ENCODE results near the gene THRSP. TPM values are rescaled to one million over a fixed set of nuclear protein-coding genes. Genes with fewer than 3 reads are reported as not detected.

The THRSP gene
- total and polyA plus RNA-seq, 2 experiments from 2014 or later, result not detected

DNA sequence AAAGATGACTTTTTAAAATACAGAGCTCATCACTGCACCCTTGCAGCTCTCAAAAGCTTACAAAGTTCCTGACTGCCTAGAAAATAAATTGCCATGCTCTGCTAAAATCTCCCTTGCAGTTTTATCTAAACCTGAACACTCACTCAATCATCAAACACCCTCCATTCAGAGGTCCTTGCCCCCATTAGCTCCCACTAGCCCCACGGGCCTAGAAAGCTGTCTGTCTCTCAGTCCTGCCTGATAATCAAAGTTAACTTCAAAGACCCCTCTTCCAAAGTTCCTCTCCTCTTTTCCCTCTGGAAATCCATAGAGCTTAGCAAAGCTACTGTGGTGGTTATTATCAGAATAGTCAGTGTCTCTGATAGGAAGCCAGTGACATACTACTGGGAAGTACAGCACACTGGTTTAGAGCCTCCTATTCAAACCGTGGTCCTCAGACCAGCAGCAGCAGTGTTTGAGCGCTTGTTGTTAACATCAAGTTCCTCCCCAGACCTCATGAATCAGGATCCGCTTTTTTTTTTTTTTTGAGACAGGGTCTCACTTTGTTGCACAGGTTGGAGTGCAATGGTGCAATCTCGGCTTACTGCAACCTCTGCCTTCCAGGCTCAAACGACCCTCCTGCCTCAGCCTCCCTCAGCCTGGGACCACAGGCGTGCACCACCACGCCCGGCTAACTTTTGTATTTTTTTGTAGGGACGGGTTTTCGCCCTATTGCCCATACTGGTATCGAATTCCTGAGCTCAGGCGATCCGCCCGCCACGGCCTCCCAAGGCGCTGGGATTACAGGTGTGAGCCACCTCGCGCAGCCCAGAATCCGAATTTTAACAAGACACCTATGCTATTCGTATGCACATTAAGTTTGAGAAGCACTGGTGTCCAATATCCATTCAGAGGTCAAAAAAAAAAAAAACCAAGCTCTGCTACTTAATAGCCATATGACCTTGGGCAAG lies 14.8 kb downstream of the THRSP start (continued):
- TF ChIP-seq CREB1 (CRISPR knock-in tag; IDR thresholded peaks at IDR 0.05; ENCODE audit: low read depth), result no peak
- TF ChIP-seq EZH2 (IDR thresholded peaks at IDR 0.05; ENCODE audit: low read depth, unreplicated experiment), result no peak
- TF ChIP-seq, protein P1, sequence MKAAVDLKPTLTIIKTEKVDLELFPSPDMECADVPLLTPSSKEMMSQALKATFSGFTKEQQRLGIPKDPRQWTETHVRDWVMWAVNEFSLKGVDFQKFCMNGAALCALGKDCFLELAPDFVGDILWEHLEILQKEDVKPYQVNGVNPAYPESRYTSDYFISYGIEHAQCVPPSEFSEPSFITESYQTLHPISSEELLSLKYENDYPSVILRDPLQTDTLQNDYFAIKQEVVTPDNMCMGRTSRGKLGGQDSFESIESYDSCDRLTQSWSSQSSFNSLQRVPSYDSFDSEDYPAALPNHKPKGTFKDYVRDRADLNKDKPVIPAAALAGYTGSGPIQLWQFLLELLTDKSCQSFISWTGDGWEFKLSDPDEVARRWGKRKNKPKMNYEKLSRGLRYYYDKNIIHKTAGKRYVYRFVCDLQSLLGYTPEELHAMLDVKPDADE (IDR thresholded peaks at IDR 0.05), result no peak
- TF ChIP-seq POLR2AphosphoS5 (IDR thresholded peaks at IDR 0.05; ENCODE audit: low read depth), result no peak
- TF ChIP-seq STAT1 (IDR thresholded peaks at IDR 0.05; ENCODE audit: unreplicated experiment), result no peak

DNA sequence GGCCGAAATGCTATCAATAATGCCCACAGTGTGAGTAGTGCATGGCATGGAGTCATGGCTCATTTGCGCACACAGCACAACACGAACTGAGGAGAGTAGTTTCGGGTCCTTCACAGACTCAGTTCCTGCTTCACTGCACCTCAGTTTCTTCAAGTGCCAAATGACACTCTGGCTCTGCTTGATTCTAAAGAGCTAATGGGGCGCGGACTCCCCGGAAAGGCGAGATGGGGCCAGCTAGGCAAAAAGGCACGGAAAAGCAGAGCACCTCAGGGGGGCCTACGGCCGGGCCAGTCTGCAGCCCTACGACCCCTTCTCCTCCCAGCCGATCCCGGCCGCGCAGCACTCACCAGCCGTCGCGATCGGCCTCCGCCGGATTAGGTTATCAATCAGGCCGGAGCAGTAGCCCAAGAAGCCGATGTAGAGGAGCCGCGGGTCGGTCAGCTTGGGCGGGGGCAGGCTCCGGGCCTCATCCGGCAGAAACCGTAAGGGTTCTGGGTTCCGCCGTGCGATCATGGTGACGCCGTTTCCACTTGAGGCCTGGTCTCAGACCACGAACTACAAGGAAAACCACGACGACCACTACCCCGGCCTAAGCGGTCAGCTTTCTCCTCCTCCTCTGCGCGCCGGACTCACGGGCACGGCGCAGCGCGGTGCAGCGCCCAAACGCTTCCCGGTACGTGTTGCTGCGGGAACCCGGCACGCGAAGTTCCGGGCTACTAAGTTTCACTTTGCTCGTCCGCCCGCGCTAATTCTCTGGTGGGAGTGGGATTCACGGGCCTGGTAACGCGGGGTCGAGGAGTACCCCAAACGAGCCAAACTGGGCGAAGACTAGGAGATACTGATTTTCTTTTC lies 15.8 kb downstream of the THRSP start, which contains the start of gene NDUFC2:
Gene NDUFC2 (minus strand): TSS at position 631 of the 852 bp plus-strand sequence. CDS start 118 bp downstream, at position 513.
- Histone ChIP-seq H3K27me3 (ENCODE audit: insufficient read depth) (no peaks in the 10 kb centered on the region), H3K9me2 (ENCODE audit: insufficient read depth) (0 out of 2 replicates have a peak, but pooled peaks cover 4% of the 10 kb centered on the region), H4K20me1 (replicated peaks; ENCODE audit: insufficient read depth) (peaks cover 27% of the 10 kb centered on the region), H3K79me2 (replicated peaks; ENCODE audit: insufficient read depth) (peaks cover 51% of the 10 kb centered on the region), H3K4me3 (peak within 1 kb of the TSS; percentile 92), H3K36me3 (ENCODE audit: insufficient read depth) (no peaks in the 10 kb centered on the region), H3F3A (replicated peaks; ENCODE audit: low read depth) (0 out of 2 replicates have a peak, but pooled peaks cover 8% of the 10 kb centered on the region), H2AFZ (peak within 1 kb of the TSS; percentile 92), H3K4me1 (ENCODE audit: insufficient read depth) (peaks cover 3% of the 10 kb centered on the region; the same call in 1 of the 2 replicates), H3K4me2 (peak within 1 kb of the TSS; percentile 100), H3K27ac (ENCODE audit: low read depth) (peak within 1 kb of the TSS; percentile 89)
- H3K4me1 Mint-ChIP-seq, result peaks cover 9% of the 10 kb centered on the region
- DNase-seq (ENCODE audit: low spot score), result peak; percentile 86
- peak within 1 kb of the TSS; percentile 92 for H3K4me3 Mint-ChIP-seq
- H3K36me3 Mint-ChIP-seq (ENCODE audit: low read depth), result peaks cover 2% of the 10 kb centered on the region; the same call in 1 of the 3 replicates
- no peaks in the 10 kb centered on the region for H3K27me3 Mint-ChIP-seq (ENCODE audit: insufficient read depth, low read depth, poor library complexity)
- peak; percentile 93 for ATAC-seq
- H3K9me3 Mint-ChIP-seq, result no peaks in the 10 kb centered on the region
- TF ChIP-seq POLR2AphosphoS5 (IDR thresholded peaks at IDR 0.05; ENCODE audit: low read depth) (peak; percentile 96), CREB1 (CRISPR knock-in tag; IDR thresholded peaks at IDR 0.05; ENCODE audit: low read depth) (peak; percentile 78), ZNF114 (CRISPR knock-in tag; IDR thresholded peaks at IDR 0.05) (peak; percentile 79; the same call in 1 of the 2 replicates), JUNB (IDR thresholded peaks at IDR 0.05; ENCODE audit: unreplicated experiment) (no peak)
- TF ChIP-seq, protein P2, sequence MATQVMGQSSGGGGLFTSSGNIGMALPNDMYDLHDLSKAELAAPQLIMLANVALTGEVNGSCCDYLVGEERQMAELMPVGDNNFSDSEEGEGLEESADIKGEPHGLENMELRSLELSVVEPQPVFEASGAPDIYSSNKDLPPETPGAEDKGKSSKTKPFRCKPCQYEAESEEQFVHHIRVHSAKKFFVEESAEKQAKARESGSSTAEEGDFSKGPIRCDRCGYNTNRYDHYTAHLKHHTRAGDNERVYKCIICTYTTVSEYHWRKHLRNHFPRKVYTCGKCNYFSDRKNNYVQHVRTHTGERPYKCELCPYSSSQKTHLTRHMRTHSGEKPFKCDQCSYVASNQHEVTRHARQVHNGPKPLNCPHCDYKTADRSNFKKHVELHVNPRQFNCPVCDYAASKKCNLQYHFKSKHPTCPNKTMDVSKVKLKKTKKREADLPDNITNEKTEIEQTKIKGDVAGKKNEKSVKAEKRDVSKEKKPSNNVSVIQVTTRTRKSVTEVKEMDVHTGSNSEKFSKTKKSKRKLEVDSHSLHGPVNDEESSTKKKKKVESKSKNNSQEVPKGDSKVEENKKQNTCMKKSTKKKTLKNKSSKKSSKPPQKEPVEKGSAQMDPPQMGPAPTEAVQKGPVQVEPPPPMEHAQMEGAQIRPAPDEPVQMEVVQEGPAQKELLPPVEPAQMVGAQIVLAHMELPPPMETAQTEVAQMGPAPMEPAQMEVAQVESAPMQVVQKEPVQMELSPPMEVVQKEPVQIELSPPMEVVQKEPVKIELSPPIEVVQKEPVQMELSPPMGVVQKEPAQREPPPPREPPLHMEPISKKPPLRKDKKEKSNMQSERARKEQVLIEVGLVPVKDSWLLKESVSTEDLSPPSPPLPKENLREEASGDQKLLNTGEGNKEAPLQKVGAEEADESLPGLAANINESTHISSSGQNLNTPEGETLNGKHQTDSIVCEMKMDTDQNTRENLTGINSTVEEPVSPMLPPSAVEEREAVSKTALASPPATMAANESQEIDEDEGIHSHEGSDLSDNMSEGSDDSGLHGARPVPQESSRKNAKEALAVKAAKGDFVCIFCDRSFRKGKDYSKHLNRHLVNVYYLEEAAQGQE (IDR thresholded peaks at IDR 0.05; ENCODE audit: unreplicated experiment), result no peak
- TF ChIP-seq, protein P1 (IDR thresholded peaks at IDR 0.05), result peak; percentile 76
- H3K27ac Mint-ChIP-seq, result peak within 1 kb of the TSS; percentile 91
